ENCODE data around the gene DMAC2. TPM values are rescaled to one million over a fixed set of nuclear protein-coding genes. Genes with fewer than 3 reads are reported as not detected.
A peak's percentile ranks its signal among the peaks of the same experiment; 100 is the strongest.
"Not testable (repeated sequence)": the region's sequence is repeated elsewhere in the genome, so short reads cannot be mapped to it uniquely, and the experiment has no call there.

DMAC2 gene
- total RNA-seq, 1 experiment from 2014 or later, result 99.0 TPM

GRCh38 chr19:41442473-41443355 lies 3.0 kb upstream of the DMAC2 start, which contains the start of gene ERICH4:
Gene ERICH4, plus strand, starts transcription at chr19:41443156. Its CDS starts 14 bp downstream, at chr19:41443170.
- no peak for DNase-seq (ENCODE audit: low read depth)

GRCh38 chr19:41441321-41441945 lies 1.7 kb upstream of the DMAC2 start:
- DNase-seq (ENCODE audit: low read depth), result no peak

- DNase-seq (ENCODE audit: low read depth), result no peak
Observed at GRCh38 chr19:41437944-41438574, 1.7 kb downstream of the DMAC2 start.

GRCh38 chr19:41436674-41436951 lies 3.1 kb downstream of the DMAC2 start:
- no peak for DNase-seq (ENCODE audit: low read depth)

- no peak for DNase-seq (ENCODE audit: low read depth)
Observed at GRCh38 chr19:41435936-41436673, 3.6 kb downstream of the DMAC2 start.

GRCh38 chr19:41435376-41435775 lies 4.3 kb downstream of the DMAC2 start:
- DNase-seq (ENCODE audit: low read depth), result not testable (repeated sequence)

GRCh38 chr19:41434450-41434849 lies 5.3 kb downstream of the DMAC2 start:
- no peak for DNase-seq (ENCODE audit: low read depth)

- DNase-seq (ENCODE audit: low read depth), result no peak
Observed at GRCh38 chr19:41433171-41433570, 6.5 kb downstream of the DMAC2 start.

- DNase-seq (ENCODE audit: low read depth), result no peak
Observed at GRCh38 chr19:41431426-41432386, 8.0 kb downstream of the DMAC2 start.

- DNase-seq (ENCODE audit: low read depth), result peak; percentile 39
Observed at GRCh38 chr19:41430922-41431321, 8.8 kb downstream of the DMAC2 start.

- DNase-seq (ENCODE audit: low read depth), result no peak
Observed at GRCh38 chr19:41428481-41428859, 11.2 kb downstream of the DMAC2 start.

GRCh38 chr19:41427647-41428480 lies 11.8 kb downstream of the DMAC2 start:
- DNase-seq (ENCODE audit: low read depth), result no peak

GRCh38 chr19:41426952-41427646 lies 12.6 kb downstream of the DMAC2 start, which contains the start of gene B3GNT8:
Gene B3GNT8, minus strand, starts transcription at chr19:41427374. Its CDS starts 596 bp downstream, at chr19:41426778.
- DNase-seq (ENCODE audit: low read depth), result peak; percentile 48

GRCh38 chr19:41426116-41426841 lies 13.4 kb downstream of the DMAC2 start:
- no peak for DNase-seq (ENCODE audit: low read depth)

GRCh38 chr19:41425174-41426115 lies 14.3 kb downstream of the DMAC2 start:
- DNase-seq (ENCODE audit: low read depth), result no peak

- no peak for DNase-seq (ENCODE audit: low read depth)
Observed at GRCh38 chr19:41424335-41425173, 15.2 kb downstream of the DMAC2 start.

All from Daoy (cell line).